ENCODE results near the gene PHYHD1.
"Not testable (repeated sequence)": the region's sequence is repeated elsewhere in the genome, so short reads cannot be mapped to it uniquely, and the experiment has no call there.

Gene PHYHD1

GRCh38 chr9:128927731-128928411 lies 7.1 kb downstream of the PHYHD1 start:
- peak; percentile 46 for DNase-seq

GRCh38 chr9:128928624-128929023 lies 7.8 kb downstream of the PHYHD1 start:
- no peak for DNase-seq

- no peak for DNase-seq
These were observed 8.8 kb downstream of the PHYHD1 start for GRCh38 chr9:128929560-128929959.

GRCh38 chr9:128933731-128934130 lies 12.9 kb downstream of the PHYHD1 start:
- DNase-seq = no peak

GRCh38 chr9:128936171-128936865 lies 15.5 kb downstream of the PHYHD1 start:
- DNase-seq = no peak

- DNase-seq = no peak
These were observed 16.8 kb downstream of the PHYHD1 start for GRCh38 chr9:128937310-128938165.

GRCh38 chr9:128940271-128940921 lies 19.6 kb downstream of the PHYHD1 start:
- no peak for DNase-seq

- DNase-seq = no peak
These were observed 20.4 kb downstream of the PHYHD1 start for GRCh38 chr9:128940946-128941755.

- no peak for DNase-seq
These were observed 23.2 kb downstream of the PHYHD1 start for GRCh38 chr9:128943832-128944620.

- DNase-seq = not testable (repeated sequence)
These were observed 24.2 kb downstream of the PHYHD1 start for GRCh38 chr9:128944966-128945365.

GRCh38 chr9:128945798-128946501 lies 25.2 kb downstream of the PHYHD1 start:
- DNase-seq = no peak

- DNase-seq = peak; percentile 6
These were observed 25.9 kb downstream of the PHYHD1 start for GRCh38 chr9:128946571-128947276.

GRCh38 chr9:128947277-128947526 lies 26.4 kb downstream of the PHYHD1 start:
- no peak for DNase-seq

GRCh38 chr9:128947527-128948301 lies 26.9 kb downstream of the PHYHD1 start, which contains the start of the genes DOLK and NUP188:
TSS of gene DOLK (minus strand) at chr9:128947603. CDS start at chr9:128947303, 300 bp downstream.
TSS of gene NUP188 (plus strand) at chr9:128947699. CDS start at chr9:128947720, 21 bp downstream.
- peak; percentile 90 for DNase-seq

GRCh38 chr9:128961403-128961802 lies 40.6 kb downstream of the PHYHD1 start:
- DNase-seq = not testable (repeated sequence)

- DNase-seq = peak; percentile 4
These were observed 48.7 kb downstream of the PHYHD1 start for GRCh38 chr9:128969491-128969890.

- DNase-seq = peak; percentile 52
These were observed 52.2 kb downstream of the PHYHD1 start for GRCh38 chr9:128972956-128973355.

GRCh38 chr9:128979111-128979510 lies 58.3 kb downstream of the PHYHD1 start:
- no peak for DNase-seq

GRCh38 chr9:128983536-128983935 lies 62.8 kb downstream of the PHYHD1 start:
- DNase-seq = no peak

Measured in fibroblast of upper back skin (primary cell).